ENCODE data around the gene APOLD1. TPM values are rescaled to one million over a fixed set of nuclear protein-coding genes. Genes with fewer than 3 reads are reported as not detected.

Gene APOLD1
- total and polyA plus RNA-seq, 5 donors = 15.0 to 43.0 (median 17.5) TPM

Small RNA genes lying within 50 kb of the gene (microRNA-seq; reads per million reads assigned to microRNA genes)
- 0 reads per million in 2 donors for gene MIR613

Other genes starting within 250 kb of the APOLD1 start
- 10 to 100 TPM; 11.1 to 17.2 (median 14.3) TPM for gene DUSP16, start 222.8 kb upstream of the APOLD1 start, total RNA-seq
- gene DUSP16, start 222.8 kb upstream of the APOLD1 start, polyA plus RNA-seq = 4.2 TPM
- gene CREBL2, start 173.8 kb upstream of the APOLD1 start, total RNA-seq = 10 to 100 TPM; 22.4 to 24.9 (median 23.4) TPM
- 16.7 TPM for gene CREBL2, start 173.8 kb upstream of the APOLD1 start, polyA plus RNA-seq
- under 1 TPM in 1 of 4 donors, not detected in 3; 0.17 TPM for gene GPR19, start 89.5 kb upstream of the APOLD1 start, total RNA-seq
- 0.05 TPM for gene GPR19, start 89.5 kb upstream of the APOLD1 start, polyA plus RNA-seq
- gene CDKN1B, start 68.3 kb upstream of the APOLD1 start, total RNA-seq = 10 to 100 TPM; 28.9 to 48.0 (median 46.5) TPM
- 35.2 TPM for gene CDKN1B, start 68.3 kb upstream of the APOLD1 start, polyA plus RNA-seq
- 10 to 100 TPM; 31.9 to 33.3 (median 32.6) TPM for gene DDX47, start 27.7 kb downstream of the APOLD1 start, total RNA-seq
- gene DDX47, start 27.7 kb downstream of the APOLD1 start, polyA plus RNA-seq = 23.0 TPM
- gene GPRC5A, start 105.9 kb downstream of the APOLD1 start, total RNA-seq = 1 to 10 TPM; 1.3 to 8.0 (median 5.4) TPM
- gene GPRC5A, start 105.9 kb downstream of the APOLD1 start, polyA plus RNA-seq = 3.7 TPM
- not detected for gene GPRC5D, start 166.5 kb downstream of the APOLD1 start, total RNA-seq
- gene GPRC5D, start 166.5 kb downstream of the APOLD1 start, polyA plus RNA-seq = not detected
- 10 to 100 TPM; 54.4 to 81.0 (median 70.2) TPM for gene HEBP1, start 214.6 kb downstream of the APOLD1 start, total RNA-seq
- 65.7 TPM for gene HEBP1, start 214.6 kb downstream of the APOLD1 start, polyA plus RNA-seq